Tibial nerve (tissue), 4 donors: ENCODE results near the gene MRTFB. TPM values are rescaled to one million over a fixed set of nuclear protein-coding genes. Genes with fewer than 3 reads are reported as not detected.

ENCODE experiments used
- DNase-seq, 2 donors: peaks; one replicate each; pipeline ENCODE4 v3.0.0-alpha.2; 2019; ENCODE audit warnings: low spot score in 2 of 2
- H3K27ac ChIP-seq, 4 donors: fragments of 200-600 bp; sonication (generic) in 3 of 4; one replicate each; pipeline ENCODE4 v1.5.1; 2017 to 2019; ENCODE audit warnings: mild to moderate bottlenecking in 1 of 4
- H3K27me3 ChIP-seq, 2 donors: fragments of 200-600 bp; sonication (generic) in 1 of 2; one replicate each; pipeline versions ENCODE4 v1.5.1 to v1.6.0; 2017 to 2019
- H3K36me3 ChIP-seq, 3 donors: fragments of 200-600 bp; sonication (generic); one replicate each; pipeline ENCODE4 v1.5.1; 2018 to 2019
- H3K4me1 ChIP-seq, 4 donors: fragments of 200-600 bp; sonication (generic) in 3 of 4; one replicate each; pipeline ENCODE4 v1.5.1; 2017 to 2019
- H3K4me3 ChIP-seq, 4 donors: fragments of 200-600 bp; sonication (generic) in 3 of 4; one replicate each; pipeline ENCODE4 v1.5.1; 2017 to 2019; ENCODE audit warnings: mild to moderate bottlenecking in 1 of 4, moderate library complexity in 1 of 4
- H3K9me3 ChIP-seq, 4 donors: fragments of 200-600 bp; sonication (generic) in 3 of 4; one replicate each; pipeline ENCODE4 v1.5.1; 2017 to 2019
- CTCF ChIP-seq, 5 experiments: fragments of 200-600 bp in 3 of 5; fragments of 450-650 bp in 2 of 5; sonication (generic) in 3 of 5; IDR thresholded peaks; one replicate each; pipeline ENCODE4 v1.5.1; 2016 to 2019; ENCODE audit warnings: antibody characterized with exemption in 5 of 5, mild to moderate bottlenecking in 3 of 5, moderate library complexity in 2 of 5
- EP300 ChIP-seq, 2 donors: sonication (generic); formaldehyde crosslinking; IDR thresholded peaks; one replicate each; pipeline ENCODE4 v1.6.1; 2017; ENCODE audit warnings: antibody characterized with exemption in 2 of 2, mild to moderate bottlenecking in 1 of 2
- POLR2A ChIP-seq, 2 donors: fragments of 450-650 bp; IDR thresholded peaks; one replicate each; pipeline ENCODE4 v1.6.1; 2017; ENCODE audit warnings: antibody characterized with exemption in 2 of 2, mild to moderate bottlenecking in 2 of 2, moderate library complexity in 2 of 2
- WGBS, 2 donors: methylation state at CpG; one replicate each; pipeline ENCODE4 v1.1.5; 2018; 5-methylcytosine and 5-hydroxymethylcytosine counted together
- total RNA-seq, 4 donors: library from RNA; depleted of rRNA; stranded (reverse); fragments of >200 nt; gene quantifications; one replicate each; pipeline ENCODE4 v1.1.0, GENCODE V29; 2016

The MRTFB gene
- total RNA-seq, 4 donors from 2014 or later: 35.6 to 76.9 (median 61.8) TPM

GRCh38 chr16:14186795-14187221 lies 115.7 kb downstream of the MRTFB start:
- peaks cover 0 to 14% (median 0%) of the 10 kb centered on the region in 4 donors for H3K4me1 ChIP-seq
- H3K4me3 ChIP-seq: peak overlapping the region; percentile 1 to 35 (median 10)
- H3K27me3 ChIP-seq: no peaks in the 10 kb centered on the region
- no peak for DNase-seq
- peak overlapping the region in 2 of 4 donors; percentile 15 to 62 for H3K27ac ChIP-seq
- H3K9me3 ChIP-seq: no peaks in the 10 kb centered on the region
- TF ChIP-seq EP300 (IDR thresholded peaks at IDR 0.05) (no peak), POLR2A (IDR thresholded peaks at IDR 0.05) (no peak), CTCF (IDR thresholded peaks at IDR 0.05) (no peak)
- no peaks in the 10 kb centered on the region for H3K36me3 ChIP-seq
- WGBS, 2 donors: 52 to 59% methylated on average over 5 of the region's 5 CpGs

- WGBS, 2 donors: 71% methylated on average over 10 of the region's 10 CpGs
- Histone ChIP-seq H3K36me3 (no peaks in the 10 kb centered on the region), H3K9me3 (no peaks in the 10 kb centered on the region), H3K27me3 (no peaks in the 10 kb centered on the region), H3K4me3 (peak overlapping the region; percentile 1 to 35 (median 3)), H3K4me1 (peaks cover 0 to 14% (median 0%) of the 10 kb centered on the region in 4 donors), H3K27ac (peak overlapping the region in 1 of 4 donors; percentile 62)
- TF ChIP-seq POLR2A (IDR thresholded peaks at IDR 0.05): no peak
- TF ChIP-seq EP300 (IDR thresholded peaks at IDR 0.05): no peak
- TF ChIP-seq CTCF (IDR thresholded peaks at IDR 0.05): no peak
- no peak for DNase-seq
These were observed 116.6 kb downstream of the MRTFB start for GRCh38 chr16:14187517-14188338.

- Histone ChIP-seq H3K27me3 (no peaks in the 10 kb centered on the region), H3K4me1 (peaks cover 0 to 5% (median 0%) of the 10 kb centered on the region in 4 donors), H3K27ac (no peak overlapping the region), H3K4me3 (no peak overlapping the region), H3K9me3 (no peaks in the 10 kb centered on the region), H3K36me3 (no peaks in the 10 kb centered on the region)
- WGBS, 2 donors: 81 to 85% methylated on average over 6 of the region's 6 CpGs
- no peak for TF ChIP-seq EP300 (IDR thresholded peaks at IDR 0.05)
- no peak for TF ChIP-seq CTCF (IDR thresholded peaks at IDR 0.05)
- TF ChIP-seq POLR2A (IDR thresholded peaks at IDR 0.05): no peak
- DNase-seq: no peak
These were observed 122.3 kb downstream of the MRTFB start for GRCh38 chr16:14193316-14193871.

DNA sequence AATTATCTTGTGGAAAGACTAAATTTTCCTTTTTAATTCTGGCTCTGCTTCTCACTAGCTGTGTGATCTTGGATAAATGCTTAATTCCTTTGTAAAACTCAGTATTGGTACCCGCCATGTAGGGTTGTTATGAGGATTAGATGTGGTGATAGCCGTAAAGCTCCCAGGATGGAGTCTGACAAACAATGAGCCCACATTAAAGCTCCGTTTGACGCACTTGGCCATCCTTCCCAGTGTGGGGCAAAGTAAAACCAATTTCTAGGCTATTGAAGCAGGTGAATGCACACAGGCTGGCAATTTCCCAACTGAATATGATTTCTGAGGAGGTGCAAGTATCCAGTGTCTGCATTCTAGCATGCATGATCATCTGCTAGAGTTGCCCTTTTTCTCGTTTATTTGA lies 123.6 kb downstream of the MRTFB start:
- WGBS, 2 donors: 74 to 89% methylated on average over 5 of the region's 5 CpGs
- no peaks in the 10 kb centered on the region for H3K36me3 ChIP-seq

More for the DNA sequence above, 123.6 kb downstream of the MRTFB start:
- no peak overlapping the region for H3K27ac ChIP-seq
- H3K9me3 ChIP-seq: no peaks in the 10 kb centered on the region
- no peaks in the 10 kb centered on the region for H3K27me3 ChIP-seq
- TF ChIP-seq CTCF (IDR thresholded peaks at IDR 0.05) (no peak), EP300 (IDR thresholded peaks at IDR 0.05) (no peak)
- DNase-seq: no peak
- H3K4me3 ChIP-seq: no peak overlapping the region
- H3K4me1 ChIP-seq: peaks cover 0 to 5% (median 0%) of the 10 kb centered on the region in 4 donors
